ENCODE data around the gene TTC36. TPM values are rescaled to one million over a fixed set of nuclear protein-coding genes. Genes with fewer than 3 reads are reported as not detected.

The TTC36 gene
- total RNA-seq, 4 donors from 2014 or later, result 0.50 to 3.7 (median 1.4) TPM

GRCh38 chr11:118537409-118537980 is 10.2 kb downstream of the TTC36 start:
- no peak for DNase-seq (ENCODE audit: extremely low spot score)
- WGBS, result 95% methylated on average over 6 of the region's 6 CpGs
- Histone ChIP-seq H3K9me3 (no peaks in the 10 kb centered on the region), H3K4me3 (no peak overlapping the region), H3K27ac (replicated peaks in 1 of 4) (no peak overlapping the region), H3K36me3 (peaks cover 0 to 43% (median 26%) of the 10 kb centered on the region in 4 donors), H3K27me3 (no peaks in the 10 kb centered on the region), H3K4me1 (peaks cover 0 to 9% (median 0%) of the 10 kb centered on the region in 4 donors)
- TF ChIP-seq EP300 (IDR thresholded peaks at IDR 0.05) (no peak), POLR2A (IDR thresholded peaks at IDR 0.05; ENCODE audit: low read depth) (no peak), POLR2AphosphoS5 (IDR thresholded peaks at IDR 0.05) (no peak)
- TF ChIP-seq, protein P1, sequence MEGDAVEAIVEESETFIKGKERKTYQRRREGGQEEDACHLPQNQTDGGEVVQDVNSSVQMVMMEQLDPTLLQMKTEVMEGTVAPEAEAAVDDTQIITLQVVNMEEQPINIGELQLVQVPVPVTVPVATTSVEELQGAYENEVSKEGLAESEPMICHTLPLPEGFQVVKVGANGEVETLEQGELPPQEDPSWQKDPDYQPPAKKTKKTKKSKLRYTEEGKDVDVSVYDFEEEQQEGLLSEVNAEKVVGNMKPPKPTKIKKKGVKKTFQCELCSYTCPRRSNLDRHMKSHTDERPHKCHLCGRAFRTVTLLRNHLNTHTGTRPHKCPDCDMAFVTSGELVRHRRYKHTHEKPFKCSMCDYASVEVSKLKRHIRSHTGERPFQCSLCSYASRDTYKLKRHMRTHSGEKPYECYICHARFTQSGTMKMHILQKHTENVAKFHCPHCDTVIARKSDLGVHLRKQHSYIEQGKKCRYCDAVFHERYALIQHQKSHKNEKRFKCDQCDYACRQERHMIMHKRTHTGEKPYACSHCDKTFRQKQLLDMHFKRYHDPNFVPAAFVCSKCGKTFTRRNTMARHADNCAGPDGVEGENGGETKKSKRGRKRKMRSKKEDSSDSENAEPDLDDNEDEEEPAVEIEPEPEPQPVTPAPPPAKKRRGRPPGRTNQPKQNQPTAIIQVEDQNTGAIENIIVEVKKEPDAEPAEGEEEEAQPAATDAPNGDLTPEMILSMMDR (IDR thresholded peaks at IDR 0.05), result no peak
- intact Hi-C loops (cut with DNase I), result no loop called here

- Histone ChIP-seq H3K9me3 (no peaks in the 10 kb centered on the region), H3K27ac (replicated peaks in 1 of 4) (no peak overlapping the region), H3K36me3 (peaks cover 0 to 67% (median 46%) of the 10 kb centered on the region in 4 donors), H3K27me3 (no peaks in the 10 kb centered on the region), H3K4me1 (no peaks in the 10 kb centered on the region), H3K4me3 (no peak overlapping the region)
- intact Hi-C loops (cut with DNase I), result no loop called here
- TF ChIP-seq, protein P1 (IDR thresholded peaks at IDR 0.05), result no peak
- TF ChIP-seq EP300 (IDR thresholded peaks at IDR 0.05), result no peak
- no peak for TF ChIP-seq POLR2AphosphoS5 (IDR thresholded peaks at IDR 0.05)
- no peak for TF ChIP-seq POLR2A (IDR thresholded peaks at IDR 0.05; ENCODE audit: low read depth)
- no peak for DNase-seq (ENCODE audit: extremely low spot score)
- WGBS, result 84% methylated on average over 8 of the region's 8 CpGs
Observed at GRCh38 chr11:118544010-118544646, 16.9 kb downstream of the TTC36 start.

- TF ChIP-seq, protein P1 (IDR thresholded peaks at IDR 0.05), result no peak
- TF ChIP-seq POLR2AphosphoS5 (IDR thresholded peaks at IDR 0.05) (no peak), EP300 (IDR thresholded peaks at IDR 0.05) (no peak), POLR2A (IDR thresholded peaks at IDR 0.05; ENCODE audit: low read depth) (no peak)
Observed at GRCh38 chr11:118544647-118545010, 17.4 kb downstream of the TTC36 start.

GRCh38 chr11:118545533-118545932 is 18.3 kb downstream of the TTC36 start:
- WGBS, result 62% methylated on average over 5 of the region's 5 CpGs
- intact Hi-C loops (cut with DNase I), result no loop called here
- no peaks in the 10 kb centered on the region for H3K9me3 ChIP-seq
- no peaks in the 10 kb centered on the region for H3K27me3 ChIP-seq
- TF ChIP-seq, protein P1 (IDR thresholded peaks at IDR 0.05), result no peak
- TF ChIP-seq POLR2AphosphoS5 (IDR thresholded peaks at IDR 0.05) (no peak), POLR2A (IDR thresholded peaks at IDR 0.05; ENCODE audit: low read depth) (no peak), EP300 (IDR thresholded peaks at IDR 0.05) (no peak)
- DNase-seq (ENCODE audit: extremely low spot score), result no peak
- H3K27ac ChIP-seq (replicated peaks in 1 of 4), result no peak overlapping the region
- H3K36me3 ChIP-seq, result peaks cover 0 to 79% (median 53%) of the 10 kb centered on the region in 4 donors
- H3K4me3 ChIP-seq, result no peak overlapping the region
- H3K4me1 ChIP-seq, result no peaks in the 10 kb centered on the region

More at GRCh38 chr11:118544647-118545010, 17.4 kb downstream of the TTC36 start:
- H3K36me3 ChIP-seq, result peaks cover 0 to 72% (median 48%) of the 10 kb centered on the region in 4 donors
- H3K9me3 ChIP-seq, result no peaks in the 10 kb centered on the region
- H3K27me3 ChIP-seq, result no peaks in the 10 kb centered on the region
- no peaks in the 10 kb centered on the region for H3K4me1 ChIP-seq
- DNase-seq (ENCODE audit: extremely low spot score), result no peak
- no peak overlapping the region for H3K4me3 ChIP-seq
- 83% methylated on average over 3 of the region's 3 CpGs for WGBS
- H3K27ac ChIP-seq (replicated peaks in 1 of 4), result no peak overlapping the region
- intact Hi-C loops (cut with DNase I), result no loop called here

Data from esophagus muscularis mucosa (tissue), 4 donors.